ENCODE data around the gene PTCD2.

DNA sequence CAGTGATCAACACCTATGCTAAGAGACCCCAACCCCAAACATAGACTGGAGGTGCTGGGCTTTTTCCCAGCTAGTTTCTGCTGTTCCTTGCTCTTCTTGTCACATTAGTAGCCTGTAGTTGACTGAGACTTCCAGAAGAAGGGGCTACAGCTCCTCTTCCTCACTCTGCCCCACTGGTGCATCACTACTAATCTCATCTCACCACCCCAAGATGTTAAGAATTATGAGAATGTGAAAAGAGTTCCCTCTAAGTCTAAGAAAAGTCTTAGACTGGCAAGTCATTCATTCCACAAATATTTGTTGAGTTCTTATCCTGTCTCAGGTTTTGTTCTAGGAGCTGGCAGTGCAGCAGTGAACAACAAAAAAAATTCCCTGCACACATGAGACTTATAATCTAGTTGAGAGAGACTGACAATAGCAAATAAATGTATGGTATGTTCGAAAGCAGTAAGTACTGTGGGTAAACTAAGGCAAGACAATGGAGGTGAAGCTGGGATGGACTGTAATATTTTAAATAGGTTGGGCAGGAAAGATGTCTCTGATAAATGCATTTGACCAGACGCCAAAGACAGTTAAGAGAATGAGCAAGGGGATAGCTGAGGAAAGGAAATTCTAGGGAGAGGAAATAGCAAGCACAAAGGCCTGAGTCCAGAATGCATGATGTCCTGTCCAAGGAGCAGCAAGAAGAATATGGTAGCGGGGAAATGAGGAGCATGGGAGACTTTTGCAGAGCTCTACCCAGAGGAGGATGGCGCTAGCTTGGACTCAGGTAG lies 92.3 kb downstream of the PTCD2 start:
- no peak for TF ChIP-seq EZH2 (IDR thresholded peaks at IDR 0.05; ENCODE audit: low read length, missing control alignments)
- TF ChIP-seq, protein P1, sequence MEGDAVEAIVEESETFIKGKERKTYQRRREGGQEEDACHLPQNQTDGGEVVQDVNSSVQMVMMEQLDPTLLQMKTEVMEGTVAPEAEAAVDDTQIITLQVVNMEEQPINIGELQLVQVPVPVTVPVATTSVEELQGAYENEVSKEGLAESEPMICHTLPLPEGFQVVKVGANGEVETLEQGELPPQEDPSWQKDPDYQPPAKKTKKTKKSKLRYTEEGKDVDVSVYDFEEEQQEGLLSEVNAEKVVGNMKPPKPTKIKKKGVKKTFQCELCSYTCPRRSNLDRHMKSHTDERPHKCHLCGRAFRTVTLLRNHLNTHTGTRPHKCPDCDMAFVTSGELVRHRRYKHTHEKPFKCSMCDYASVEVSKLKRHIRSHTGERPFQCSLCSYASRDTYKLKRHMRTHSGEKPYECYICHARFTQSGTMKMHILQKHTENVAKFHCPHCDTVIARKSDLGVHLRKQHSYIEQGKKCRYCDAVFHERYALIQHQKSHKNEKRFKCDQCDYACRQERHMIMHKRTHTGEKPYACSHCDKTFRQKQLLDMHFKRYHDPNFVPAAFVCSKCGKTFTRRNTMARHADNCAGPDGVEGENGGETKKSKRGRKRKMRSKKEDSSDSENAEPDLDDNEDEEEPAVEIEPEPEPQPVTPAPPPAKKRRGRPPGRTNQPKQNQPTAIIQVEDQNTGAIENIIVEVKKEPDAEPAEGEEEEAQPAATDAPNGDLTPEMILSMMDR (conservative IDR thresholded peaks at IDR 0.05 in 1 of 2, IDR thresholded peaks at IDR 0.05 in 1 of 2; ENCODE audit: low read depth in 1 of 2, low read length in 2 of 2): no peak
